Mucosa of stomach (tissue), 1 donor: ENCODE data around the gene BEND7.

Experiments
- H3K27me3 ChIP-seq: one replicate; pipeline ENCODE4 v1.7.0; 2013; ENCODE audit warnings: mild to moderate bottlenecking, low read length; ENCODE audit not compliant: control insufficient read depth, insufficient read depth
- H3K36me3 ChIP-seq: one replicate; pipeline ENCODE4 v1.7.0; 2013; ENCODE audit warnings: low read length; ENCODE audit not compliant: control insufficient read depth, insufficient read depth
- H3K4me1 ChIP-seq: one replicate; pipeline ENCODE4 v1.7.0; 2013; ENCODE audit warnings: mild to moderate bottlenecking, low read length; ENCODE audit not compliant: control insufficient read depth, insufficient read depth
- H3K4me3 ChIP-seq: one replicate; pipeline ENCODE4 v1.7.0; 2013; ENCODE audit warnings: low read length
- H3K9ac ChIP-seq: one replicate; pipeline ENCODE4 v1.7.0; 2013; ENCODE audit warnings: mild to moderate bottlenecking, low read length, moderate library complexity
- H3K9me3 ChIP-seq: one replicate; pipeline ENCODE4 v1.7.0; 2013; ENCODE audit warnings: mild to moderate bottlenecking, low read length, moderate library complexity; ENCODE audit not compliant: control insufficient read depth
- donor health status: Pancreatic carcinoma.

The BEND7 gene

GRCh38 chr10:13516176-13516575, 12.6 kb downstream of the BEND7 start:
- no peak overlapping the region for H3K9ac ChIP-seq
- H3K4me3 ChIP-seq: no peak overlapping the region
- no peaks in the 10 kb centered on the region for H3K36me3 ChIP-seq
- no peaks in the 10 kb centered on the region for H3K4me1 ChIP-seq
- no peaks in the 10 kb centered on the region for H3K27me3 ChIP-seq
- no peaks in the 10 kb centered on the region for H3K9me3 ChIP-seq

GRCh38 chr10:13515467-13515866, 13.3 kb downstream of the BEND7 start:
- Histone ChIP-seq H3K4me3 (no peak overlapping the region), H3K9ac (no peak overlapping the region), H3K36me3 (no peaks in the 10 kb centered on the region), H3K4me1 (no peaks in the 10 kb centered on the region), H3K9me3 (no peaks in the 10 kb centered on the region), H3K27me3 (no peaks in the 10 kb centered on the region)

- Histone ChIP-seq H3K9me3 (no peaks in the 10 kb centered on the region), H3K9ac (no peak overlapping the region), H3K36me3 (no peaks in the 10 kb centered on the region), H3K4me3 (no peak overlapping the region), H3K27me3 (no peaks in the 10 kb centered on the region), H3K4me1 (no peaks in the 10 kb centered on the region)
Observed at GRCh38 chr10:13514296-13514695, 14.5 kb downstream of the BEND7 start.

GRCh38 chr10:13512564-13512963, 16.2 kb downstream of the BEND7 start:
- Histone ChIP-seq H3K4me3 (no peak overlapping the region), H3K36me3 (no peaks in the 10 kb centered on the region), H3K9ac (no peak overlapping the region), H3K27me3 (no peaks in the 10 kb centered on the region), H3K4me1 (no peaks in the 10 kb centered on the region), H3K9me3 (no peaks in the 10 kb centered on the region)

- no peak overlapping the region for H3K4me3 ChIP-seq
- no peaks in the 10 kb centered on the region for H3K4me1 ChIP-seq
- H3K9me3 ChIP-seq: no peaks in the 10 kb centered on the region
- no peaks in the 10 kb centered on the region for H3K27me3 ChIP-seq
- no peak overlapping the region for H3K9ac ChIP-seq
- H3K36me3 ChIP-seq: no peaks in the 10 kb centered on the region
Observed at GRCh38 chr10:13511409-13511808, 17.4 kb downstream of the BEND7 start.

GRCh38 chr10:13505052-13505680, 23.6 kb downstream of the BEND7 start:
- Histone ChIP-seq H3K27me3 (no peaks in the 10 kb centered on the region), H3K4me3 (no peak overlapping the region), H3K36me3 (no peaks in the 10 kb centered on the region), H3K9ac (no peak overlapping the region), H3K9me3 (no peaks in the 10 kb centered on the region), H3K4me1 (no peaks in the 10 kb centered on the region)

- no peak overlapping the region for H3K9ac ChIP-seq
- no peaks in the 10 kb centered on the region for H3K27me3 ChIP-seq
- no peaks in the 10 kb centered on the region for H3K36me3 ChIP-seq
- no peak overlapping the region for H3K4me3 ChIP-seq
- H3K4me1 ChIP-seq: no peaks in the 10 kb centered on the region
- no peaks in the 10 kb centered on the region for H3K9me3 ChIP-seq
Observed at GRCh38 chr10:13503745-13504463, 24.9 kb downstream of the BEND7 start.

GRCh38 chr10:13502380-13502779, 26.4 kb downstream of the BEND7 start:
- Histone ChIP-seq H3K9ac (no peak overlapping the region), H3K4me1 (no peaks in the 10 kb centered on the region), H3K4me3 (no peak overlapping the region), H3K27me3 (no peaks in the 10 kb centered on the region), H3K36me3 (no peaks in the 10 kb centered on the region), H3K9me3 (no peaks in the 10 kb centered on the region)

GRCh38 chr10:13500201-13500600, 28.6 kb downstream of the BEND7 start:
- H3K36me3 ChIP-seq: no peaks in the 10 kb centered on the region
- H3K9me3 ChIP-seq: no peaks in the 10 kb centered on the region
- no peak overlapping the region for H3K4me3 ChIP-seq
- no peaks in the 10 kb centered on the region for H3K27me3 ChIP-seq
- no peak overlapping the region for H3K9ac ChIP-seq
- no peaks in the 10 kb centered on the region for H3K4me1 ChIP-seq

GRCh38 chr10:13499150-13499549, 29.7 kb downstream of the BEND7 start:
- H3K36me3 ChIP-seq: no peaks in the 10 kb centered on the region

GRCh38 chr10:13496931-13497330, 31.9 kb downstream of the BEND7 start:
- Histone ChIP-seq H3K9ac (no peak overlapping the region), H3K4me1 (no peaks in the 10 kb centered on the region), H3K4me3 (no peak overlapping the region), H3K9me3 (no peaks in the 10 kb centered on the region), H3K36me3 (no peaks in the 10 kb centered on the region), H3K27me3 (no peaks in the 10 kb centered on the region)

More at GRCh38 chr10:13499150-13499549, 29.7 kb downstream of the BEND7 start:
- H3K4me1 ChIP-seq: no peaks in the 10 kb centered on the region
- H3K4me3 ChIP-seq: no peak overlapping the region
- H3K9me3 ChIP-seq: no peaks in the 10 kb centered on the region
- H3K9ac ChIP-seq: no peak overlapping the region
- H3K27me3 ChIP-seq: no peaks in the 10 kb centered on the region

- Histone ChIP-seq H3K36me3 (no peaks in the 10 kb centered on the region), H3K4me1 (no peaks in the 10 kb centered on the region), H3K27me3 (no peaks in the 10 kb centered on the region), H3K9me3 (no peaks in the 10 kb centered on the region), H3K4me3 (no peak overlapping the region), H3K9ac (no peak overlapping the region)
Observed at GRCh38 chr10:13496164-13496563, 32.6 kb downstream of the BEND7 start.
